GM19397 (cell line): Measurements from ENCODE around the gene PSORS1C1.
"Not testable (repeated sequence)": the region's sequence is repeated elsewhere in the genome, so short reads cannot be mapped to it uniquely, and the experiment has no call there.

Experiments
- ATAC-seq: cut with Tn5 transposase; IDR thresholded peaks from one replicate; pipeline ENCODE4 v1.9.1; 2021; ENCODE audit warnings: mild to moderate bottlenecking, moderate library complexity; ENCODE audit not compliant: unreplicated experiment

Gene PSORS1C1

GRCh38 chr6:31172973-31173384, 58.4 kb downstream of the PSORS1C1 start:
- no peak for ATAC-seq

GRCh38 chr6:31173406-31173805, 58.8 kb downstream of the PSORS1C1 start:
- no peak for ATAC-seq

- ATAC-seq, result no peak
These were observed 59.8 kb downstream of the PSORS1C1 start for GRCh38 chr6:31174378-31174777.

- ATAC-seq, result no peak
These were observed 61.4 kb downstream of the PSORS1C1 start for GRCh38 chr6:31175971-31176370.

- no peak for ATAC-seq
These were observed 63.8 kb downstream of the PSORS1C1 start for GRCh38 chr6:31178143-31179041.

- no peak for ATAC-seq
These were observed 64.4 kb downstream of the PSORS1C1 start for GRCh38 chr6:31179042-31179386.

- no peak for ATAC-seq
These were observed 65.3 kb downstream of the PSORS1C1 start for GRCh38 chr6:31179896-31180295.

GRCh38 chr6:31180500-31180899, 65.9 kb downstream of the PSORS1C1 start:
- no peak for ATAC-seq

GRCh38 chr6:31183287-31183686, 68.7 kb downstream of the PSORS1C1 start:
- not testable (repeated sequence) for ATAC-seq

- not testable (repeated sequence) for ATAC-seq
These were observed 69.3 kb downstream of the PSORS1C1 start for GRCh38 chr6:31183859-31184258.

- not testable (repeated sequence) for ATAC-seq
These were observed 71.1 kb downstream of the PSORS1C1 start for GRCh38 chr6:31185695-31186051.

- ATAC-seq, result no peak
These were observed 71.6 kb downstream of the PSORS1C1 start for GRCh38 chr6:31186052-31186734.

- no peak for ATAC-seq
These were observed 73.2 kb downstream of the PSORS1C1 start for GRCh38 chr6:31187780-31188194.

GRCh38 chr6:31189223-31189622, 74.6 kb downstream of the PSORS1C1 start:
- ATAC-seq, result not testable (repeated sequence)
